Nephron (organoid): ENCODE measurements around the gene MTMR8.
"Not testable (repeated sequence)": the region's sequence is repeated elsewhere in the genome, so short reads cannot be mapped to it uniquely, and the experiment has no call there.

Experiments
- H3K27ac Mint-ChIP-seq, 3 experiments: 2 replicates each; pipeline ENCODE4 v1.8.0; 2020; ENCODE audit warnings: mixed read lengths in 3 of 3, mild to moderate bottlenecking in 2 of 3, moderate library complexity in 1 of 3
- H3K27me3 Mint-ChIP-seq: 2 replicates; pipeline ENCODE4 v1.8.0; 2021; ENCODE audit warnings: low read depth, mild to moderate bottlenecking, moderate library complexity, mixed read lengths
- H3K36me3 Mint-ChIP-seq: 2 replicates; pipeline ENCODE4 v1.8.0; 2020; ENCODE audit warnings: low read depth, mixed read lengths
- H3K4me1 Mint-ChIP-seq: 2 replicates; pipeline ENCODE4 v1.8.0; 2020; ENCODE audit warnings: mixed read lengths
- H3K4me3 Mint-ChIP-seq, 3 experiments: 2 replicates each; pipeline ENCODE4 v1.8.0; 2020; ENCODE audit warnings: mild to moderate bottlenecking in 3 of 3, mixed read lengths in 3 of 3, moderate library complexity in 2 of 3
- H3K9me3 Mint-ChIP-seq: 2 replicates; pipeline ENCODE4 v1.8.0; 2020; ENCODE audit warnings: mixed read lengths
- TF ChIP-seq, protein P1 (sequence below), 3 experiments: fragments of 200-600 bp; sonication (generic); IDR thresholded peaks; one replicate each; pipeline ENCODE4 v1.5.0; 2021; ENCODE audit warnings: antibody characterized with exemption in 3 of 3; ENCODE audit not compliant: unreplicated experiment in 3 of 3

MTMR8 gene

DNA sequence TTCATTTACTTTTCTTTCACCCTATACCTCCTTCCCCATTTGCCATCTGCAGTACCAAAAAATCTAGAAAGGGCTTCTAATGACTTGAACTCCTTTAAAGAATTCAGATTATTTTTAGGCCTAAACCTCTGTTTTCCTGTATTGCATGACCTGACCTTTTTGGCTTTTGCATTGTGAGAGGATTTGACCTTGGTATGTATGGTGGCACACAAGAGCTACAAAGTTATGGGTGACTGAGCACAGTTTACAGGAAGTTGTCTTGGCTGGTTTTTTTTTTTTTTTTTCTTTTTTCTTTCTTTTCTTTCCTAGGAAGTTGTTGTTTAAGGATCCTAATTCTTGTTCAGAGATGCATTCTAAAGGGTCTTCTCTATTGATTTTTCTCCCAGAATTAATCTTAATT lies 32.0 kb upstream of the MTMR8 start:
- H3K4me3 Mint-ChIP-seq, result no peak overlapping the region
- H3K4me1 Mint-ChIP-seq, result no peaks in the 10 kb centered on the region
- TF ChIP-seq, protein P1, sequence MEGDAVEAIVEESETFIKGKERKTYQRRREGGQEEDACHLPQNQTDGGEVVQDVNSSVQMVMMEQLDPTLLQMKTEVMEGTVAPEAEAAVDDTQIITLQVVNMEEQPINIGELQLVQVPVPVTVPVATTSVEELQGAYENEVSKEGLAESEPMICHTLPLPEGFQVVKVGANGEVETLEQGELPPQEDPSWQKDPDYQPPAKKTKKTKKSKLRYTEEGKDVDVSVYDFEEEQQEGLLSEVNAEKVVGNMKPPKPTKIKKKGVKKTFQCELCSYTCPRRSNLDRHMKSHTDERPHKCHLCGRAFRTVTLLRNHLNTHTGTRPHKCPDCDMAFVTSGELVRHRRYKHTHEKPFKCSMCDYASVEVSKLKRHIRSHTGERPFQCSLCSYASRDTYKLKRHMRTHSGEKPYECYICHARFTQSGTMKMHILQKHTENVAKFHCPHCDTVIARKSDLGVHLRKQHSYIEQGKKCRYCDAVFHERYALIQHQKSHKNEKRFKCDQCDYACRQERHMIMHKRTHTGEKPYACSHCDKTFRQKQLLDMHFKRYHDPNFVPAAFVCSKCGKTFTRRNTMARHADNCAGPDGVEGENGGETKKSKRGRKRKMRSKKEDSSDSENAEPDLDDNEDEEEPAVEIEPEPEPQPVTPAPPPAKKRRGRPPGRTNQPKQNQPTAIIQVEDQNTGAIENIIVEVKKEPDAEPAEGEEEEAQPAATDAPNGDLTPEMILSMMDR (IDR thresholded peaks at IDR 0.05; ENCODE audit: unreplicated experiment in 3 of 3), result no peak
- H3K27ac Mint-ChIP-seq, result no peak overlapping the region
- H3K36me3 Mint-ChIP-seq, result no peaks in the 10 kb centered on the region
- H3K9me3 Mint-ChIP-seq, result peaks cover 9% of the 10 kb centered on the region
- no peaks in the 10 kb centered on the region for H3K27me3 Mint-ChIP-seq

DNA sequence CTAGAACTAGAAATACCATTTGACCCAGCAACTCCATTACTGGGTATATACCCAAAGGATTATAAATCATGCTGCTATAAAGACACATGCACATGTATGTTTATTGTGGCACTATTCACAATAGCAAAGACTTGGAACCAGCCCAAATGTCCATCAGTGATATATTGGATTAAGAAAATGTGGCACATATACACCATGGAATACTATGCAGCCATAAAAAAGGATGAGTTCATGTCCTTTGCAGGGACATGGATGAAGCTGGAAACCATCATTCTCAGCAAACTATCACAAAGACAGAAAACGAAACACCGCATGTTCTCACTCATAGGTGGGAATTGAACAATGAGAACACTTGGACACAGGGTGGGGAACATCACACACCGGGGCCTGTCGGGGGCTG lies 14.5 kb upstream of the MTMR8 start:
- H3K4me1 Mint-ChIP-seq, H3K9me3 Mint-ChIP-seq, H3K36me3 Mint-ChIP-seq, H3K27ac Mint-ChIP-seq, H3K4me3 Mint-ChIP-seq, H3K27me3 Mint-ChIP-seq: not testable (repeated sequence)

DNA sequence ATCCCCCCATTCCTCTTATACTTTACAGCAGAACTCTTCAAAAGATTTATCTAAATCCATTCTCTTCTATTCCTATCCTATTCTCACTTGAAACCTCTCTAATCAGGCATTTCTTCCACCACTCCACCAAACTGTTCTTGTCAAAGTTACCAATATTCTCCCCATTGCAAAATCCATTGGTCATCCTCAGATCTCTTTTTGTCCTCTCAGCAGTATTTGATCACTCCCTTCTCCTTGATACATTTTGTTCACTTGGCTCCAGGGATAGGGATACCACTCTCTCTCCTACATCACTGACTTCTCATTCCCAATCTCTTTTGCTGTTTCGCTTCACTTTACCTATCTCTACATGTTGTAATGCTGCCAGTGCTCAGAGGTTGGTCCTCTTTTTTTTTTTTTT lies 2.8 kb upstream of the MTMR8 start:
- Mint-ChIP-seq H3K9me3 (peaks cover 27% of the 10 kb centered on the region), H3K27me3 (no peaks in the 10 kb centered on the region), H3K27ac (no peak overlapping the region), H3K4me3 (peak overlapping the region in 2 of 3 experiments; percentile 3 to 26), H3K4me1 (no peaks in the 10 kb centered on the region), H3K36me3 (no peaks in the 10 kb centered on the region)
- TF ChIP-seq, protein P1 (IDR thresholded peaks at IDR 0.05; ENCODE audit: unreplicated experiment in 3 of 3), result no peak

DNA sequence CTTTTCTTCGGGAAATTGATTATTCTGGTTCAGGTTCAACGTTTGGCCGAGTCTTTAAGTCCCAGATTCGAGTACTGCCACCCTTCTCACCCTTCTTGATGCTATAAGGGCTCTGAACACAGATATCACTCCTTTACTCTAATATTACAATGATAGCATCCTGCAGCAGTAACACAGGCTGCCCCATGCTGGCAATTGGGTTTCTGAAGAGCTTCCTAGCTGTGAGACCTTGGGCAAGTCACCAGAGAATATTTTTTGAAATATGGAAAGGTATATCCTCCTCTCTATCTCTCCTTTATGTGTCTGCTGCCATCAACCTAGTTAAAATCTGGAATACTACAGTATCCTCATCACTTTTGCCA lies 297 bp upstream of the MTMR8 start:
- Mint-ChIP-seq H3K9me3 (peaks cover 22% of the 10 kb centered on the region), H3K27me3 (no peaks in the 10 kb centered on the region), H3K4me1 (no peaks in the 10 kb centered on the region), H3K36me3 (no peaks in the 10 kb centered on the region), H3K27ac (peak overlapping the region; percentile 6 to 54 (median 43)), H3K4me3 (peak overlapping the region; percentile 90 to 93 (median 92))
- TF ChIP-seq, protein P1 (IDR thresholded peaks at IDR 0.05; ENCODE audit: unreplicated experiment in 3 of 3), result no peak

DNA sequence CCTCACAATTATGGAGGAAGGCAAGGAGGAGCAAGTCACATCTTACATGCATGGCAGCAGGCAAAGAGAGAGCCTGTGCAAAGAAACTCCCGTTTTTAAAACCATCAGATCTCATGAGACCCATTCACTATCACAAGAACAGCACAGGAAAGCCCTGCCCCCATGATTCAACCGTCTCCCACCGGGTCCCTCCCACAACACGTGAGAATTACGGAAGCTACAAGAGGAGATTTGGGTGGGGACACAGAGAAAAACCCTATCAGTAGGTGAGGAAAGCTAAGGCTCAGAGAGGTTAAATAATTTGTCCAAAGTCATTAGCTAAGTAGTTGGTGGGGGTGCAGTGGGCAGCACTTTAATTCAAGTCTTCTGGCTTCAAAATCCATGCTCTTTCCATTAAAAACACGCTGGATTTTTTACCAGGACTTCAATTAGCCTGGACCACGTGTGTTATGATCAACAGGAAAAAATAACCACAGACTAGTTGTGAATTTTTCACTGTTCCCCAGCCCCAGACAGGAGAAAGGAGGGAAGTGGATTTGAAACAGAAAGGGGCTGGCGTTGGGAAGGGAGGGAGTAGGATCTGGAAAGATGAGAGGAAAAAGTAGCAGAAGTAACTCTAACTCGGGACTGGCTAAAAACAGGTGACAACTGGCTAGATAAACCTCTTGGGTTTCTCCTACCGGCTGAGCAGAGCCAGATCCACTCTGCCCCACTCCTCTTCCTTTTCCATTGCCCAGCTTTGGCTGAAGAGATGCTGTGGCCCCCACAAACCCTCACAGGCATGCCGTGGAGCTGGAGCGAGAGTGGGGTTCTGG lies 986 bp downstream of the MTMR8 start:
- peak overlapping the region; percentile 90 to 93 (median 92) for H3K4me3 Mint-ChIP-seq
- TF ChIP-seq, protein P1 (IDR thresholded peaks at IDR 0.05; ENCODE audit: unreplicated experiment in 3 of 3), result no peak
- H3K36me3 Mint-ChIP-seq, result no peaks in the 10 kb centered on the region
- H3K4me1 Mint-ChIP-seq, result no peaks in the 10 kb centered on the region
- peak overlapping the region in 2 of 3 experiments; percentile 43 to 54 for H3K27ac Mint-ChIP-seq
- no peaks in the 10 kb centered on the region for H3K27me3 Mint-ChIP-seq
- peaks cover 22% of the 10 kb centered on the region for H3K9me3 Mint-ChIP-seq

DNA sequence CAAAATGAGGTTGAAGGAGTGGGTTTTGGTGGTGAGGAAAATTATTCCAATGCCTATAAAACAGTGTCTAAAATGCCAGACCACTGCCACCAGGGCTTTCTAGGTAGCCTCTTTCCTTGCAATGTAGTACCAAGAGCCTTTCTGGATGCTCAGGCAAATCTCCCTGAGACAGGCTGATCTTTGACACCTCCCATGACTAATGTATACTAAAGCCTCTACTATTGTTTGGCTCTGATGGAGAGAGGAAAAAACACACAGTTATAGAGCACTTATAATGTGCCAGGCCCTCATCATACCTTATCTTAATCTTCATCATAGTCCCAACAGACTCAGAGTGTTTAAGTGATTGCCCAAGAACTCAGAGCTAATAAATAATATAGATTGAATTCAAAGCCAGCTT lies 5.8 kb downstream of the MTMR8 start:
- Mint-ChIP-seq H3K36me3 (peaks cover 6% of the 10 kb centered on the region), H3K27me3 (no peaks in the 10 kb centered on the region), H3K4me1 (no peaks in the 10 kb centered on the region), H3K4me3 (no peak overlapping the region), H3K27ac (no peak overlapping the region), H3K9me3 (peaks cover 21% of the 10 kb centered on the region)
- TF ChIP-seq, protein P1 (IDR thresholded peaks at IDR 0.05; ENCODE audit: unreplicated experiment in 3 of 3), result no peak

DNA sequence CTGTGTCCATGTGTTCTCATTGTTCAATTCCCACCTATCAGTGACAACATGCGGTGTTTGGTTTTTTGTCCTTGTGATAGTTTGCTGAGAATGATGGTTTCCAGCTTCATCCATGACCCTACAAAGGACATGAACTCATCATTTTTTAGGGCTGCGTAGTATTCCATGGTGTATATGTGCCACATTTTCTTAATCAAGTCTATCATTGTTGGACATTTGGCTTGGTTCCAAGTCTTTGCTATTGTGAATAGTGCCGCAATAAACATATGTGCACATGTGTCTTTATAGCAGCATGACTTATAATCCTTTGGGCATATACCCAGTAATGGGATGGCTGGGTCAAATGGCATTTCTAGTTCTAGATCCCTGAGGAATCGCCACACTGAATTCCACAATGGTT lies 14.5 kb downstream of the MTMR8 start:
- H3K36me3 Mint-ChIP-seq, result peaks cover 23% of the 10 kb centered on the region
- not testable (repeated sequence) for H3K27ac Mint-ChIP-seq, H3K4me1 Mint-ChIP-seq, H3K4me3 Mint-ChIP-seq, H3K27me3 Mint-ChIP-seq
- H3K9me3 Mint-ChIP-seq, result peaks cover 54% of the 10 kb centered on the region
